A549 (cell line): Measurements from ENCODE around the gene MICU2.

Experiments used
- CTCF ChIP-seq: fragments of >200 bp; sonication (Bioruptor Twin); formaldehyde crosslinking; IDR thresholded peaks from 3 replicates; pipeline ENCODE4 v1.5.1; 2016
- FOSL2 ChIP-seq, 2 experiments: fragments of 450-650 bp in 1 of 2; fragments of >200 bp in 1 of 2; sonication (Bioruptor Twin) in 1 of 2; formaldehyde crosslinking; IDR thresholded peaks; 2 replicates each; pipeline versions ENCODE4 v1.5.0 to v1.6.1; 2016 to 2020; ENCODE audit warnings: mild to moderate bottlenecking in 1 of 2, moderate library complexity in 1 of 2
- HOXA7 ChIP-seq: fragments of 250-450 bp; sonication (Bioruptor Pico); IDR thresholded peaks from 2 replicates; pipeline ENCODE4 v1.5.0; 2020; ENCODE audit warnings: mild to moderate bottlenecking, moderate library complexity

- TF ChIP-seq CTCF (no peak), FOSL2 (IDR thresholded peaks at IDR 0.05) (no peak), FOSL2 (CRISPR knock-in tag; IDR thresholded peaks at IDR 0.05) (no peak), HOXA7 (CRISPR knock-in tag) (no peak)
These were observed 32.7 kb upstream of the MICU2 start for GRCh38 chr13:21636656-21637055.
